Stimulated activated naive CD8-positive, alpha-beta T cell treated with anti-CD3 and anti-CD28 coated beads, Interleukin-15, Interleukin-2, amounts not matched to agents 100 ng/mL and 50 ng/mL, for 24 hours (primary cell): ENCODE measurements around the gene DYRK1A.

Experiments
- H3K27ac Mint-ChIP-seq: one replicate; pipeline ENCODE4 v1.8.0; 2021; ENCODE audit warnings: mild to moderate bottlenecking, mixed read lengths
- H3K27me3 Mint-ChIP-seq: one replicate; pipeline ENCODE4 v1.8.0; 2021; ENCODE audit warnings: mixed read lengths
- H3K36me3 Mint-ChIP-seq: one replicate; pipeline ENCODE4 v1.8.0; 2021; ENCODE audit warnings: low read depth, mixed read lengths
- H3K4me1 Mint-ChIP-seq: one replicate; pipeline ENCODE4 v1.8.0; 2021; ENCODE audit warnings: low read depth, mixed read lengths
- H3K4me3 Mint-ChIP-seq: one replicate; pipeline ENCODE4 v1.8.0; 2021; ENCODE audit warnings: mild to moderate bottlenecking, mixed read lengths
- H3K9me3 Mint-ChIP-seq: one replicate; pipeline ENCODE4 v1.8.0; 2021; ENCODE audit warnings: mixed read lengths

DYRK1A gene

DNA sequence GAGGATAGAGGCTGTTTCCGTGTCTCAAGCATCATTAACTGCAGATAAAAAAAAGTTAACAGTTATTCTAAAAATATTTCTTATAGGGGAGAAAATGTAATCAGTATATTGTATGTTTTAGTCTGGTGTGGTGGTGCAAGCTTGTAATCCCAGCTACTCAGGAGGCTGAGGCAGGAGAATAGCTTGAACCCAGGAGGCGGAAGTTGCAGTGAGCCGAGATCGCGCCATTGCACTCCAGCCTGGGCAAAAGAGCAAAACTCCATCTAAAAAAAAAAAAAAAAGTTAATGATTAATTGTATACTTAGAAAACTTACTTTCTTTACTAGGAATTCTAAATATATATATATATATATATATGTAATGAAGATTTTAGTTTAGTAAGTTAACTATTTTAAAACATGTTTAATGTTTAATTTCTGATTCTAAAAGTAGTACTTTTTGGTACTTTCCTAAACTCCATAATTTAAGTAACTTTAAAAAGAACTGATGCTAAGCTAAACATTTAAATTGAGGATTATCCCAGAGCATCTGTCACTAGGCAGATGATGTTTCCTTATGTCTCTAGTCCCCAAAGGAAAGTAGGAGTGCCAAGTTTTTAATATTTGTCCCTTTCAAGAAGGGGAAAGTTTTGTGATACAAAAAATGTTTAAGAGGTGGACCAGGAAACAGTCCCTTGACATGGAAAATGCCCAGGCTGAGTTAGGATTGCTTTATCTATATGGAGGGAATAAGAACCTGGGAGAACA is 66.3 kb downstream of the DYRK1A start:
- peaks cover 40% of the 10 kb centered on the region for H3K36me3 Mint-ChIP-seq
- peaks cover 59% of the 10 kb centered on the region for H3K4me1 Mint-ChIP-seq
- H3K27me3 Mint-ChIP-seq, result no peaks in the 10 kb centered on the region
- no peak overlapping the region for H3K4me3 Mint-ChIP-seq
- H3K27ac Mint-ChIP-seq, result no peak overlapping the region
- H3K9me3 Mint-ChIP-seq, result peaks cover 5% of the 10 kb centered on the region

DNA sequence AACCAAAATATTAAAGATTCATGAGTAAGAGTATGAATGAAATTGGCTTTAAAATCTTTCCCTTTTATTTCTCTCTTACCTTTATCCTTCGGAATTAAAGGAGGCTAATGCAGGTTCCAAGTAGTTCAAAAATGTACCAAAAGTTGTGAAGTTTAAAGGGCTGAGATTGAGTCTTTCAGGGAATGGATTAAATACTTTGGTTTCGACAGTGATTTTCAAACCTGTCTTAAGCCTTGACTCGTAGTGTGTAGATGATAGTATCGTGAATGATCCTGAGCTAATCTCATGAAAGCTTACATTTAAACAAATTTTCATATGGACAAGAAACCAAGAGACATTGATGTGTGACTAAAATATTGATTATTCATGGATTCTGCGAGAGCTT is 66.9 kb downstream of the DYRK1A start:
- H3K27me3 Mint-ChIP-seq, result no peaks in the 10 kb centered on the region
- H3K9me3 Mint-ChIP-seq, result peaks cover 5% of the 10 kb centered on the region
- peaks cover 53% of the 10 kb centered on the region for H3K4me1 Mint-ChIP-seq
- peaks cover 40% of the 10 kb centered on the region for H3K36me3 Mint-ChIP-seq
- H3K27ac Mint-ChIP-seq, result no peak overlapping the region
- H3K4me3 Mint-ChIP-seq, result no peak overlapping the region

DNA sequence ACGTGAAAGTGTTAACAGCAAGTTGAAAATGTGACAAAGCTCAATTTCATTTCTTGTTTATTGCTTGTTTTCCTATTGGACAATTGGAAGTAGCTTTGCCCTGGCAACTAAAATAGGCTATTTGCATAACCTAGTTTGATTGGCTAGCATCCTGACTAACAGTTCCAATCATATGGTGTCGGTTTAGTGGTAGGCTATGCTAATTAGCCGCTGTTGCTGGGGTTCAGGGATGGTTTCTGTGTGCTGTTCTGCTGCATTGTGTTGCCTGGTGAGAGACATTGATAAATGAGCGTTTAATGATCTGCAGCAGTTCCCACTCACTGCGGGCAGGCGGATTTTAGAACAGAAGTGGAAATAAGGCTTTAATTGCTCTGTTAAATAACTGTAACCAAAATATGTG is 68.5 kb downstream of the DYRK1A start:
- peaks cover 45% of the 10 kb centered on the region for H3K36me3 Mint-ChIP-seq
- H3K4me1 Mint-ChIP-seq, result peaks cover 44% of the 10 kb centered on the region
- H3K4me3 Mint-ChIP-seq, result no peak overlapping the region
- no peaks in the 10 kb centered on the region for H3K9me3 Mint-ChIP-seq
- H3K27me3 Mint-ChIP-seq, result no peaks in the 10 kb centered on the region
- H3K27ac Mint-ChIP-seq, result no peak overlapping the region

- H3K27me3 Mint-ChIP-seq, result no peaks in the 10 kb centered on the region
- no peak overlapping the region for H3K4me3 Mint-ChIP-seq
Observed at GRCh38 chr21:37435711-37436110, 69.1 kb downstream of the DYRK1A start.

DNA sequence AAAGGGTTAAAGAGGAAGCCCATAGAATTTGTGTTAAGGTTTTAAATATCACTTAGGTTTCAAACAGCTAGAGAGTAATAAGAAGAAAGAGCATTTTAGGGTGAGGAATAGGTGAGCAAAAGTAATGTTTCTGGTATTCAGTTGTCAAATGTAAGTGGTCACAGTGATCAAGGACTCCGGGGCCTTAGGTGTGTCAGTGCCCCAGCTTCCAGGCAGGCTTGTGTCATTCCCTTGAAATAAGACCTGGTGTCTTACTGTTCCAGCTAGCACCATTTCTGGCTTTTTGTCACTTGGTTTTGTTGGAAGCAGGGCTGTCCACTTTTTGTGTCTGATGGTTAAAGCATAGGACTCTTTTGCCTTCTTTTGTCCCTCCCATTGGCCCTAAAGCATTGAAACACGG is 69.6 kb downstream of the DYRK1A start:
- H3K4me3 Mint-ChIP-seq, result no peak overlapping the region
- no peak overlapping the region for H3K27ac Mint-ChIP-seq
- H3K27me3 Mint-ChIP-seq, result no peaks in the 10 kb centered on the region
- H3K9me3 Mint-ChIP-seq, result no peaks in the 10 kb centered on the region
- H3K36me3 Mint-ChIP-seq, result peaks cover 35% of the 10 kb centered on the region
- H3K4me1 Mint-ChIP-seq, result peaks cover 43% of the 10 kb centered on the region

More at GRCh38 chr21:37435711-37436110, 69.1 kb downstream of the DYRK1A start:
- Mint-ChIP-seq H3K27ac (no peak overlapping the region), H3K36me3 (peaks cover 40% of the 10 kb centered on the region), H3K4me1 (peaks cover 43% of the 10 kb centered on the region), H3K9me3 (no peaks in the 10 kb centered on the region)

DNA sequence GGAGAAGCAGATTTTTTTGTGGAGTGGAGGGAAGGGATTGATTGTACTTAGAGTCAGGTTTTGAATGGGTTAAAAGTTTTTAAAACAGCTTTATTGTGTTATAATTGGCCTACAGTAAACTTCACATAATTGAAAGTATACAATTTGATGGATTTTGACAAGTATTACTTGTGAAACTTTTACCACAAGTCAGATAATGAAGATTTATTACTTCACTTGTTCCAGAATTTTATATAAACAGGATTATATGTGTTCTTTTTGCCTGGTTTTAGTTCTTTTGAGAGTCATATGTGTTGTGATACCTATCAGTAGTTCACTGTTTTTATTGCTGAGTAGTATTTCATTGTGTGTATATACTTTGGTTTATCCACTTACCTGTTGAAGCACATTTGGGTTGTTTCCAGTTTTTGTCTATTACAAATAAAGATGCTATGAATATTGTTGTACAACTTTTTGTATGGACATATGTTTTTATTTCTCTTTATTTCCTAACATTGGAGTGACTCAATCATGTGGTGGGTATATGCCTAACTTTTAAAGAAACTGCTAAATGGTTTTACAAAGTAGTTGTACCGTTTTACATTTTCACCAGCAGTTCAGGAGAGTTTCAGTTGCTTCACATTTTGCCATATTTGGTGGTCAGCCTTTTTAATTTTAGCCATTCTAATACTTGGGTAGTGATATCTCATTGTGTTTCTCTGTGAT is 71.0 kb downstream of the DYRK1A start:
- no peaks in the 10 kb centered on the region for H3K27me3 Mint-ChIP-seq
- no peak overlapping the region for H3K4me3 Mint-ChIP-seq
- no peak overlapping the region for H3K27ac Mint-ChIP-seq
- H3K4me1 Mint-ChIP-seq, result peaks cover 45% of the 10 kb centered on the region
- peaks cover 28% of the 10 kb centered on the region for H3K36me3 Mint-ChIP-seq
- H3K9me3 Mint-ChIP-seq, result no peaks in the 10 kb centered on the region

DNA sequence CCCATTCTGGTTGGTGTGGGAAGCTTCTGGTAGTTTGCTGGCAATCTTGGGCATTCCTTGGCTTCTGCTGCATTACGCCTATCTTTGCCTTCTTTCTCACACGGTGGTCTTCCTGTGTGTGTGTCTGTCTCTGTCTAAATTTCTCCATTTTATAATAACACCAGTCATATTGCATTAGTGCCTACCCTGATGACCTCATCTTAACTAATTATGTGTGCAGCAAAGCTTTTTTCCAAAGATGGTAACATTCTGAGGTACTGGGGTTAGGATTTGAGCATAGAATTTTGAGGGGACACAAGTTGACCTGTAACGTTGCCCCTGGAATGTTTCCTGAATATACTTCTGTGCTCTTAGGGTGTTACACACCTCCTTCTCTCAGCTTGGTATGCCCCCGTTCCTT is 77.1 kb downstream of the DYRK1A start:
- no peak overlapping the region for H3K27ac Mint-ChIP-seq

DNA sequence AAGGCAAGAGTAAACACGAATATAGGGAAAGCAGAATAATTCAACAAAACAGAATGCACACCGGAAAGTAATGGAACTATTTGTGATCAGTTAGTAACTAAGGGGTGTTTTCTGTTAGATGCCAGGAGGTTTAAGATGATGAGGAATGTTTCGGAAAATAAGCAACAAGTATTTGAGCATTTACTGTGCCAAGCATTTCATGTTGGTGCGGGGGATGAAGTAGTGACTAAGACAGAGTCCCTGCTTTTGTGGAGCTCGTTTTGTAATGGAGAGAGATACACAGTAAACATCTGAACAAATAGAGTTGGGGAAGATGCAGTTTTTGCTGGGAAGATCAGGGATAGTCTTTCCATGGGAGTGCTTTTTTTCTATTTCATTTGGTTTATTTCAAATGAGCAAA is 78.7 kb downstream of the DYRK1A start:
- no peak overlapping the region for H3K4me3 Mint-ChIP-seq
- H3K27ac Mint-ChIP-seq, result no peak overlapping the region
- H3K36me3 Mint-ChIP-seq, result peaks cover 27% of the 10 kb centered on the region
- H3K9me3 Mint-ChIP-seq, result no peaks in the 10 kb centered on the region
- H3K27me3 Mint-ChIP-seq, result no peaks in the 10 kb centered on the region
- peaks cover 91% of the 10 kb centered on the region for H3K4me1 Mint-ChIP-seq

More for the DNA sequence above, 77.1 kb downstream of the DYRK1A start:
- Mint-ChIP-seq H3K4me1 (peaks cover 85% of the 10 kb centered on the region), H3K4me3 (no peak overlapping the region), H3K9me3 (no peaks in the 10 kb centered on the region), H3K36me3 (peaks cover 24% of the 10 kb centered on the region), H3K27me3 (no peaks in the 10 kb centered on the region)

DNA sequence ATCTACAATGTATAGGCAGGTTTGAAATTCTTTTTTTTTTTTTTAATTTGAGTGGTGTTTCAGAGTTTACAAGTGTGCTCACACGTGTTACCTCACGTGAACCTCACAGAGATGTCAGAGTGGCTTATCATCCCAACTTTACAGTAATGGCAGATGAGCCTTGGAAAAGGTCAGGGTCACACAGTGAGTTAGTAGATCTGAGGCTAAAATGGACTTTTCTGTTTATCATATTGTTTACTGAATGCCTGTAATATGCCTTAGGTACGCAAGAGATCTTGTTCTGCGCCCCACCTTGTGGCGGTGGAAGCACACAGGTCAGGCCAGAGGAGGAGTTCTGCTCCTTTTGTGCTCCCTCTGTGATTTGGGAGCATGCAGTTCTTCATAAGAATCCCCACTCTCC is 80.0 kb downstream of the DYRK1A start:
- Mint-ChIP-seq H3K4me3 (no peak overlapping the region), H3K27ac (no peak overlapping the region), H3K9me3 (no peaks in the 10 kb centered on the region), H3K27me3 (no peaks in the 10 kb centered on the region), H3K36me3 (peaks cover 27% of the 10 kb centered on the region), H3K4me1 (peaks cover 88% of the 10 kb centered on the region)

GRCh38 chr21:37447288-37447936 is 80.8 kb downstream of the DYRK1A start:
- no peak overlapping the region for H3K4me3 Mint-ChIP-seq
- no peaks in the 10 kb centered on the region for H3K27me3 Mint-ChIP-seq

GRCh38 chr21:37449302-37449937 is 82.8 kb downstream of the DYRK1A start:
- Mint-ChIP-seq H3K9me3 (no peaks in the 10 kb centered on the region), H3K27ac (peak overlapping the region; percentile 72), H3K4me3 (no peak overlapping the region), H3K4me1 (peaks cover 82% of the 10 kb centered on the region), H3K36me3 (peaks cover 28% of the 10 kb centered on the region), H3K27me3 (no peaks in the 10 kb centered on the region)

More at GRCh38 chr21:37447288-37447936, 80.8 kb downstream of the DYRK1A start:
- no peaks in the 10 kb centered on the region for H3K9me3 Mint-ChIP-seq
- peaks cover 88% of the 10 kb centered on the region for H3K4me1 Mint-ChIP-seq
- H3K36me3 Mint-ChIP-seq, result peaks cover 31% of the 10 kb centered on the region
- H3K27ac Mint-ChIP-seq, result peak overlapping the region; percentile 36

DNA sequence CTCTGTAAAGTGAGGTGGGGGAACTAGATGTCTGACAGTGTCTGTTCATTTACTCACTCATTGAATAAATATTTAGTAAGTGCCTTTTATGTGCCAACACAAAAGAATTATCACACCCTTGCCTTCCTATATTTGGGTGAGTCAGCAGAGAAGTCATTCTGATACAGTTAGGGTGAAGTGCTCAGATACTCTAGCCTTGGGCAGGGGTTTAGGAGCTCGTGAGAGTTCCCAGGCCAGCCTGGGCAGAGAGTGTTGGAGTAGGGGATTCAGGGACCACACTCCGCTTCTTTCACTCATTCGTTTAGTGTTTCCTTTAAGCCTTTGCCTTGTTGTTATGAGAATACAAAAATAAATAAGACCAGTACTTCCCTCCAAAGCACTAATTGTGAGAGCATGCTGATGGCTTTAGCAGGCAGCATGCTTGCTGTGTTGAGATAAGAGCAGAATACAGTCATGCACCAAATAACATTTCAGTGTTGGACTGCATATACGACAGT is 83.9 kb downstream of the DYRK1A start:
- peaks cover 83% of the 10 kb centered on the region for H3K4me1 Mint-ChIP-seq

GRCh38 chr21:37451446-37451845 is 84.9 kb downstream of the DYRK1A start:
- Mint-ChIP-seq H3K27me3 (no peaks in the 10 kb centered on the region), H3K27ac (peak overlapping the region; percentile 63), H3K4me3 (no peak overlapping the region), H3K9me3 (no peaks in the 10 kb centered on the region), H3K4me1 (peaks cover 86% of the 10 kb centered on the region), H3K36me3 (peaks cover 30% of the 10 kb centered on the region)

More for the DNA sequence above, 83.9 kb downstream of the DYRK1A start:
- Mint-ChIP-seq H3K27ac (peak overlapping the region; percentile 51), H3K4me3 (no peak overlapping the region), H3K36me3 (peaks cover 28% of the 10 kb centered on the region), H3K27me3 (no peaks in the 10 kb centered on the region), H3K9me3 (no peaks in the 10 kb centered on the region)

DNA sequence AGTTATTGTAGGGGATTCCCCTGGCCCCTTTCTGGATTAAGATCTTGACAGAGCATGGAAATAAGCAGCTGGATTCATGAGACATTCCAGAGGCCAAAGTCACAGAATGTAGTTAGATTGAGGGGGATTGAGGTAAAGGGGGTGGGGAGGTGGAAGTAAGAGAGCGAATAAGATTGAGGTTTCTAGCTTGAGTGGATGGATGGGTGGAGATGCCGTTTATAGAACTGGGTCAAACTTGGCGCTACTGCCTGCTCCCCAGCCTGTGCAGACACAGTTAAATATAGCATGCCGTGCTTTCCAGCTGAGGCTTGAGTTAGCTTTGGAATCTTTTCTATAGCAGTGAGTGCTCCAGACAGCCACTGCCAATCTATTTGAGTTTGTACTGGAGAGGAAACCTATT is 85.7 kb downstream of the DYRK1A start:
- Mint-ChIP-seq H3K4me3 (no peak overlapping the region), H3K4me1 (peaks cover 84% of the 10 kb centered on the region), H3K27me3 (no peaks in the 10 kb centered on the region), H3K36me3 (peaks cover 32% of the 10 kb centered on the region), H3K27ac (no peak overlapping the region), H3K9me3 (no peaks in the 10 kb centered on the region)
